ENCODE results near the gene CAP2.

GRCh38 chr6:17410281-17410680 lies 16.9 kb downstream of the CAP2 start:
- TF ChIP-seq ZNF274 (IDR thresholded peaks at IDR 0.05; ENCODE audit: low read depth, low read length), result no peak
- TF ChIP-seq YY1 (IDR thresholded peaks at IDR 0.05; ENCODE audit: insufficient read depth, insufficient read length), result no peak
